Measurements from ENCODE around the gene TP53.
"Not testable (repeated sequence)": the region's sequence is repeated elsewhere in the genome, so short reads cannot be mapped to it uniquely, and the experiment has no call there.

TP53 gene

DNA sequence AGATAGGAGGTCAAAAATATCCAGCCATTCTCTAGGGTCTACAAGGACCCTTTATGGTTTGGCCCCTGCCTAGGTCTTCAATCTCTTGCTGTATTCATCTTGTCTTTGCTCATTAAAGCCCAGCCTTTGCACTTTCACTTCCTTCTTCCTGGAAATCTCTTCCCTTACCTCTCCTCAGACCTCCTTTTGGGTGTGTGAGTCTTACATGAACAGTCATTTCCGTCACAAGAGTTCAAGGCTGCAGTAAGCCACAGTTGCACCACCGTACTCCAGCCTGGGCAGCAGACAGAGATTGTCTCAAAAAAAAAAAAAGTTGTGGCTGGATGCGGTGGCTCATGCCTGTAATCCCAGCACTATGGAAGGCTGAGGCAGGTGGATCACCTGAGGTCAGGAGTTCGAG lies 42.5 kb downstream of the TP53 start:
- no peak overlapping the region for H3K4me2 ChIP-seq
- no peak overlapping the region for H2AFZ ChIP-seq (ENCODE audit: low read depth)
- H3K79me2 ChIP-seq (ENCODE audit: insufficient read depth, low read depth), result no peaks in the 10 kb centered on the region
- no peak overlapping the region for H3K27ac ChIP-seq
- no peaks in the 10 kb centered on the region for H3K36me3 ChIP-seq (ENCODE audit: insufficient read depth)
- H3K4me1 ChIP-seq (ENCODE audit: low read depth, poor library complexity, severe bottlenecking), result no peaks in the 10 kb centered on the region
- no peaks in the 10 kb centered on the region for H4K20me1 ChIP-seq (ENCODE audit: insufficient read depth)
- no peak overlapping the region for H3K9ac ChIP-seq
- no peaks in the 10 kb centered on the region for H3K27me3 ChIP-seq (ENCODE audit: insufficient read depth, low read depth)
- TF ChIP-seq, protein P1, sequence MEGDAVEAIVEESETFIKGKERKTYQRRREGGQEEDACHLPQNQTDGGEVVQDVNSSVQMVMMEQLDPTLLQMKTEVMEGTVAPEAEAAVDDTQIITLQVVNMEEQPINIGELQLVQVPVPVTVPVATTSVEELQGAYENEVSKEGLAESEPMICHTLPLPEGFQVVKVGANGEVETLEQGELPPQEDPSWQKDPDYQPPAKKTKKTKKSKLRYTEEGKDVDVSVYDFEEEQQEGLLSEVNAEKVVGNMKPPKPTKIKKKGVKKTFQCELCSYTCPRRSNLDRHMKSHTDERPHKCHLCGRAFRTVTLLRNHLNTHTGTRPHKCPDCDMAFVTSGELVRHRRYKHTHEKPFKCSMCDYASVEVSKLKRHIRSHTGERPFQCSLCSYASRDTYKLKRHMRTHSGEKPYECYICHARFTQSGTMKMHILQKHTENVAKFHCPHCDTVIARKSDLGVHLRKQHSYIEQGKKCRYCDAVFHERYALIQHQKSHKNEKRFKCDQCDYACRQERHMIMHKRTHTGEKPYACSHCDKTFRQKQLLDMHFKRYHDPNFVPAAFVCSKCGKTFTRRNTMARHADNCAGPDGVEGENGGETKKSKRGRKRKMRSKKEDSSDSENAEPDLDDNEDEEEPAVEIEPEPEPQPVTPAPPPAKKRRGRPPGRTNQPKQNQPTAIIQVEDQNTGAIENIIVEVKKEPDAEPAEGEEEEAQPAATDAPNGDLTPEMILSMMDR (conservative IDR thresholded peaks at IDR 0.05; ENCODE audit: low read depth, low read length), result no peak
- no peak overlapping the region for H3K4me3 ChIP-seq (IDR thresholded peaks at IDR 0.05; ENCODE audit: insufficient read depth, low read depth, low read length)

DNA sequence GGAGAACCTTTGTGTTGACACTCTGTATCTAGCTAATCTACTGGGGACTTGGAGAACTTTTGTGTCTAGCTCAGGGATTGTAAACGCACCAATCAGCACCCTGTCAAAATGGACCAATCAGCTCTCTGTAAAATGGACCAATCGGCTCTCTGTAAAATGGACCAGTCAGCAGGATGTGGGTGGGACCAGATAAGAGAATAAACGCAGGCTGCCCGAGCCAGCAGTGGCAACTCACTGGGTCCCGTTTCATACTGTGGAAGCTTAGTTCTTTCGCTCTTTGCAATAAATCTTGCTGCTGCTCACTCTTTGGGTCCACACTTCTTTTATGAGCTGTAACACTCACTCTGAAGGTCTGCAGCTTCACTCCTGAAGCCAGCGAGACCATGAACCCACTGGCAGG lies 45.7 kb downstream of the TP53 start:
- H2AFZ ChIP-seq (ENCODE audit: low read depth); H3K9ac ChIP-seq; H3K4me3 ChIP-seq (IDR thresholded peaks at IDR 0.05; ENCODE audit: insufficient read depth, low read depth, low read length); H3K27ac ChIP-seq; H3K27me3 ChIP-seq (ENCODE audit: insufficient read depth, low read depth); H3K36me3 ChIP-seq (ENCODE audit: insufficient read depth); H3K4me1 ChIP-seq (ENCODE audit: low read depth, poor library complexity, severe bottlenecking); H3K79me2 ChIP-seq (ENCODE audit: insufficient read depth, low read depth); H3K4me2 ChIP-seq; H4K20me1 ChIP-seq (ENCODE audit: insufficient read depth): not testable (repeated sequence)

DNA sequence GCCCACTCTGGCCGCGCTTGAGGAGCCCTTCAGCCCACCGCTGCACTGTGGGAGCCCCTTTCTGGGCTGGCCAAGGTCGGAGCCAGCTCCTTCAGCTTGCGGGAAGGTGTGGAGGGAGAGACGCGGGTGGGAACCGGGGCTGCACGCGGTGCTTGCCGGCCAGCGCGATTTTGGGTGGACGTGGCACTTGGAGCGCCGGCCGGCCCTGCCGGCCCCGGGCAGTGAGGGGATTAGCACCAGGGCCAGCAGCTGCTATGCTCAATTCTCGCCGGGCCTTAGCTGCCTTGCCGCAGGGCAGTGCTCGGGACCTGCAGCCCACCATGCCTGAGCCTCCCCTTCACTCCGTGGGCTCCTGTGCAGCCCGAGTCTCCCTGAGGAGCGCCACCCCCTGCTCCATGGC lies 46.5 kb downstream of the TP53 start:
- Histone ChIP-seq H3K27me3 (ENCODE audit: insufficient read depth, low read depth) (no peaks in the 10 kb centered on the region), H3K79me2 (ENCODE audit: insufficient read depth, low read depth) (no peaks in the 10 kb centered on the region), H3K4me3 (IDR thresholded peaks at IDR 0.05; ENCODE audit: insufficient read depth, low read depth, low read length) (no peak overlapping the region), H3K9ac (no peak overlapping the region), H3K4me2 (no peak overlapping the region), H4K20me1 (ENCODE audit: insufficient read depth) (no peaks in the 10 kb centered on the region), H3K4me1 (ENCODE audit: low read depth, poor library complexity, severe bottlenecking) (no peaks in the 10 kb centered on the region), H3K27ac (no peak overlapping the region), H2AFZ (ENCODE audit: low read depth) (no peak overlapping the region), H3K36me3 (ENCODE audit: insufficient read depth) (no peaks in the 10 kb centered on the region)
- TF ChIP-seq, protein P1 (conservative IDR thresholded peaks at IDR 0.05; ENCODE audit: low read depth, low read length), result no peak

DNA sequence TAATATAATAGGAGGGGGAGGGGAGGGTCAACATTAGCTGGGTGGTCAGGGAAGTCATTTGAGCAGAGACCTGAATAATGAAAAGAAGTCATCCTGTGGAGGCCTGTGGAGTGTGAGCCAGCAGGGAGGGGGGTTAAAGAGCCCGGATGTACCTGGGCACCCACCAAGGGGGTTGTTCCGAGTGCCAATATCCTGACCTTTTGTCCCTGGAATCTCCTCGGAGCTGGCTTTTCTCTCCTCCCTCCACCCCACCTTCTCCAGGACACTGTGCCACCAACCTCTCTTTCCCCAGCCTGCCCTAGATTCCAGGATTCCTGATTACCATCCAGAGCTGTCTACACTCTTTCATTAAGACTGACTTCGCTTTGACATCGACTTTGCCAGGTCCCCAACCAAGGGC lies 51.1 kb downstream of the TP53 start:
- H2AFZ ChIP-seq (ENCODE audit: low read depth), result no peak overlapping the region
- H3K27me3 ChIP-seq (ENCODE audit: insufficient read depth, low read depth), result no peaks in the 10 kb centered on the region
- TF ChIP-seq, protein P1 (conservative IDR thresholded peaks at IDR 0.05; ENCODE audit: low read depth, low read length), result no peak
- H4K20me1 ChIP-seq (ENCODE audit: insufficient read depth), result no peaks in the 10 kb centered on the region
- H3K79me2 ChIP-seq (ENCODE audit: insufficient read depth, low read depth), result no peaks in the 10 kb centered on the region
- no peak overlapping the region for H3K27ac ChIP-seq
- no peak overlapping the region for H3K4me3 ChIP-seq (IDR thresholded peaks at IDR 0.05; ENCODE audit: insufficient read depth, low read depth, low read length)
- H3K4me1 ChIP-seq (ENCODE audit: low read depth, poor library complexity, severe bottlenecking), result peaks cover 3% of the 10 kb centered on the region
- no peak overlapping the region for H3K4me2 ChIP-seq
- H3K36me3 ChIP-seq (ENCODE audit: insufficient read depth), result no peaks in the 10 kb centered on the region
- no peak overlapping the region for H3K9ac ChIP-seq

DNA sequence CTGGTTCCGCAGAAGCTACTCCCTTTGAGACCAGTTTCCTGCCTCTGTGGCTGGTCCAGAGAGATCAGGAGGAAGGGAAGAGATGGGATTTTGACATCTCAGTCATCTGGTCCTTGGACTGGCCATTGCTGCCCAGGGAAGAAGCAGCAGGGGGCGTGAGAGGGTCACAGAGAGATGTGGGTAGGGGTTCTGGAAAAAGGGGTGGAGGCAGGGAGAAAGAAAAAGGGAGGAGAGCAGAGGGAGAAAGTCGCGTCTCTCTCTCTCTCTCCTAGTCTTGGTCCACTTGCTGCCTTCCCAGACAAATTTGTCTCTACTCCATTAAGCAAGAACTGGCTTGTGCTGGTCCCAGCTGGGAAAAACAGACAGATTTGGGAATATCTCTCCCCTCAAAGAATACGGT lies 52.9 kb downstream of the TP53 start:
- no peak overlapping the region for H3K4me3 ChIP-seq (IDR thresholded peaks at IDR 0.05; ENCODE audit: insufficient read depth, low read depth, low read length)
- H3K9ac ChIP-seq, result no peak overlapping the region
- peaks cover 3% of the 10 kb centered on the region for H3K4me1 ChIP-seq (ENCODE audit: low read depth, poor library complexity, severe bottlenecking)
- TF ChIP-seq, protein P1 (conservative IDR thresholded peaks at IDR 0.05; ENCODE audit: low read depth, low read length), result no peak
- H3K4me2 ChIP-seq, result no peak overlapping the region
- no peak overlapping the region for H2AFZ ChIP-seq (ENCODE audit: low read depth)
- H3K79me2 ChIP-seq (ENCODE audit: insufficient read depth, low read depth), result no peaks in the 10 kb centered on the region
- H3K27ac ChIP-seq, result no peak overlapping the region
- H3K36me3 ChIP-seq (ENCODE audit: insufficient read depth), result no peaks in the 10 kb centered on the region
- H4K20me1 ChIP-seq (ENCODE audit: insufficient read depth), result no peaks in the 10 kb centered on the region
- H3K27me3 ChIP-seq (ENCODE audit: insufficient read depth, low read depth), result no peaks in the 10 kb centered on the region
